ENCODE results near the gene RANBP6. TPM values are rescaled to one million over a fixed set of nuclear protein-coding genes. Genes with fewer than 3 reads are reported as not detected.
"Not testable (repeated sequence)": the region's sequence is repeated elsewhere in the genome, so short reads cannot be mapped to it uniquely, and the experiment has no call there.

RANBP6 gene
- 46.9 TPM for total RNA-seq

- DNase-seq, result peak; percentile 96
These were observed at the start of gene RANBP6 for GRCh38 chr9:6015278-6016157. Gene RANBP6 (minus strand): TSS chr9:6015624. CDS start chr9:6015607, 17 bp downstream.

- DNase-seq, result not testable (repeated sequence)
These were observed 47.7 kb upstream of the RANBP6 start for GRCh38 chr9:6063146-6063545.

GRCh38 chr9:6055666-6056065, 40.2 kb upstream of the RANBP6 start:
- no peak for DNase-seq

GRCh38 chr9:6055216-6055615, 39.8 kb upstream of the RANBP6 start:
- DNase-seq, result peak; percentile 72

- DNase-seq, result peak; percentile 78
These were observed 39.1 kb upstream of the RANBP6 start for GRCh38 chr9:6054280-6055099.

- no peak for DNase-seq
These were observed 37.0 kb upstream of the RANBP6 start for GRCh38 chr9:6052293-6052919.

GRCh38 chr9:6051511-6051950, 36.1 kb upstream of the RANBP6 start:
- DNase-seq, result no peak

GRCh38 chr9:6049798-6050197, 34.4 kb upstream of the RANBP6 start:
- DNase-seq, result no peak

GRCh38 chr9:6048039-6048438, 32.6 kb upstream of the RANBP6 start:
- DNase-seq, result no peak

- DNase-seq, result no peak
These were observed 31.6 kb upstream of the RANBP6 start for GRCh38 chr9:6047020-6047419.

- no peak for DNase-seq
These were observed 29.9 kb upstream of the RANBP6 start for GRCh38 chr9:6045364-6045763.

- no peak for DNase-seq
These were observed 24.7 kb upstream of the RANBP6 start for GRCh38 chr9:6040077-6040476.

- DNase-seq, result no peak
These were observed 21.0 kb upstream of the RANBP6 start for GRCh38 chr9:6036391-6036790.

- no peak for DNase-seq
These were observed 19.5 kb upstream of the RANBP6 start for GRCh38 chr9:6034954-6035353.

GRCh38 chr9:6029604-6030274, 14.3 kb upstream of the RANBP6 start:
- DNase-seq, result no peak

GRCh38 chr9:6024035-6024554, 8.7 kb upstream of the RANBP6 start:
- no peak for DNase-seq

- not testable (repeated sequence) for DNase-seq
These were observed 1.6 kb upstream of the RANBP6 start for GRCh38 chr9:6016975-6017374.

- no peak for DNase-seq
These were observed 654 bp downstream of the RANBP6 start for GRCh38 chr9:6014670-6015270.

- peak; percentile 99 for DNase-seq
These were observed 7.0 kb downstream of the RANBP6 start for GRCh38 chr9:6008169-6008979.

GRCh38 chr9:6007770-6008168, 7.7 kb downstream of the RANBP6 start:
- peak; percentile 93 for DNase-seq
